GM18508 (cell line): ENCODE data around the gene NPDC1.

Experiments used
- ATAC-seq: cut with Tn5 transposase; IDR thresholded peaks from one replicate; pipeline ENCODE4 v1.9.1; 2021; ENCODE audit warnings: moderate number of reproducible peaks; ENCODE audit not compliant: insufficient read depth, unreplicated experiment

NPDC1 gene

GRCh38 chr9:136997371-136997770 is 48.6 kb downstream of the NPDC1 start:
- no peak for ATAC-seq

- no peak for ATAC-seq
Measured at GRCh38 chr9:136996361-136997292, 49.4 kb downstream of the NPDC1 start, which contains the start of gene CLIC3. Gene CLIC3, minus strand, starts transcription at chr9:136996568. Its CDS starts 25 bp downstream, at chr9:136996543.

- no peak for ATAC-seq
Measured at GRCh38 chr9:136995772-136996311, 50.1 kb downstream of the NPDC1 start.

- no peak for ATAC-seq
Measured at GRCh38 chr9:136995362-136995761, 50.6 kb downstream of the NPDC1 start.

- no peak for ATAC-seq
Measured at GRCh38 chr9:136994888-136995230, 51.1 kb downstream of the NPDC1 start.

- no peak for ATAC-seq
Measured at GRCh38 chr9:136994180-136994887, 51.6 kb downstream of the NPDC1 start.

GRCh38 chr9:136992819-136993369 is 53.1 kb downstream of the NPDC1 start:
- no peak for ATAC-seq

GRCh38 chr9:136991993-136992818 is 53.8 kb downstream of the NPDC1 start, which contains the start of gene PAXX:
Gene PAXX, plus strand, starts transcription at chr9:136992422. Its CDS starts 22 bp downstream, at chr9:136992444.
- peak; percentile 35 for ATAC-seq

- no peak for ATAC-seq
Measured at GRCh38 chr9:136990242-136990911, 55.6 kb downstream of the NPDC1 start.
